TTC549 (cell line): Measurements from ENCODE around the gene GALM.
"Not testable (repeated sequence)": the region's sequence is repeated elsewhere in the genome, so short reads cannot be mapped to it uniquely, and the experiment has no call there.

Experiments used
- FAIRE-seq: peaks from 2 replicates; lab custom pipeline; 2012; peaks lifted over from hg19 to GRCh38; lab: Jason Lieb, UNC

The GALM gene

DNA sequence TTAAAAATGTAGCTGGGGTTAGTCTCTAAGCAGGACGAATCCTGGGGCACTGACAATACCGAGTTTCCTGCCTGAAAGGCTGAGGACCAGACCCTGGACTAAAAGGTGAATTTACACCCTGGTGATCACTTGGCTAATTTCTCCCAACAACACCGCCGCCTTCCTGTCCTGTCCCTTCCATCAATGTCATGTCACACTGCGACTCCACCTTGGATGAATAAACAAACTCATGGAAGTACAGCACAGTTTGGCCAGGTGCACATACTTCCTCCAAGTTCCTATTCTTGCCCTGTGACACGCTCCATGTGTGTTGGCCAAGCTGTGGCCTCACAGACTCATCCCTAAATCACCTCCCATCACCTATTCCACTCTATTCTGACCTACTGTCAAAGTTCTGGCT is 15.9 kb upstream of the GALM start:
- no peak for FAIRE-seq

DNA sequence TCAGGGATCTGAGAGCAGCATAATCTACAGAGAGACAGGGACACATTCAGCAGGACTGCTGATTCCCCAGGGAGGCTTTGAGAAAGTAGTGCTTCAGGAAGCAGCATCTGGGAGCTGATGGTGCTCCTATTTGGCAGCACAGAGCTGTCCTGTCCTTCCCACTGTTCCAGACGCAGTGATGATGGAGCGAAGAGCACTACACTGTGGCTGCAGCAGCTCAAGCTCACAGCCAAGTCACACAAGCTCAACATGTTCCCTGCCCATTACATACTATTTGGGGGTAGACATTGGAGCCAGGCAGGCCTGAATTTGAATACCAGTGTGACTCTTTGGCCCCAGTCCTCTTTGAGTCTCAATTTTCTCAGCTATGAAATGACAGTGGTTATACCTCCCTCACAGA is 15.2 kb upstream of the GALM start:
- no peak for FAIRE-seq

- FAIRE-seq = no peak
Measured at GRCh38 chr2:38652431-38653273, 13.3 kb upstream of the GALM start.

GRCh38 chr2:38653380-38653714 is 12.6 kb upstream of the GALM start:
- no peak for FAIRE-seq

GRCh38 chr2:38653715-38654527 is 12.0 kb upstream of the GALM start:
- no peak for FAIRE-seq

GRCh38 chr2:38654528-38655381 is 11.2 kb upstream of the GALM start:
- no peak for FAIRE-seq

DNA sequence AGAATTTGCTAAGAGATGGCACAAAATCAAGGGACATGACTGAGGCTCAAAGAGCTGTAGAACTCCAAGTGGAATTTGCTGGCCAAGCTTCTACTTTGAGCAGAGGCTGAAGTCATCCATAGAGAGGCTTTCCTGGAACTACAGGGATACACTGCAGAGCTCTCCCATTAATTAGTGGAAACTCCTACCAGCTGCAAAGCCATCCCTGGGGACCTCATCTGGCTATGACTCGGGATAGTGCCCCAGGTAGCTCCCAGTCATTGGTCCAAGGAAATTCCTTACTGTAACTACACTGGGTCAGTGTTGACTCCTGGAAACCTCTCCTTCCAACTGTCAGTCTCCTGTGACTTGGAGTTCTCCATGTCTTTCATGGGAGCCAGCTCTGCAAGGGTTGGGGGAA is 10.5 kb upstream of the GALM start:
- FAIRE-seq = no peak

GRCh38 chr2:38656866-38657480 is 8.9 kb upstream of the GALM start:
- no peak for FAIRE-seq

DNA sequence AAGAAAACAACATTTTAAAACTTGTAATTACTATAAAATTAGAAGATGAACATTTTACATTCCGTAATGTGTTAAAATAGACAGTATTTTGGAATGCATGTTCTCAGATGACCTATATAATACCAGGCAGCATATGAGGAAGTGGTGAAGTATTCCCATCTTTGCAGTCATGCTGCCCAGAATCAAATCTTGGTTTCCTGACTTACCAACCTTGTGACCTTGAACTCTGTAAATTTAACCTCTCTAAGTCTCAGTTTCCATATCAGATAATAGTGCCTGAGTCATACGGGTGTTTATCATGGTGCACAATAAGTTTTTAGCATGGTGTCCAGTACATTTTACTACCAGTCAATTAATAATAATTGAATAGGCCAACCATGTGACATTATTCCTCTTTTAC is 7.3 kb upstream of the GALM start:
- FAIRE-seq = no peak

- FAIRE-seq = no peak
Measured at GRCh38 chr2:38659115-38659514, 6.8 kb upstream of the GALM start.

DNA sequence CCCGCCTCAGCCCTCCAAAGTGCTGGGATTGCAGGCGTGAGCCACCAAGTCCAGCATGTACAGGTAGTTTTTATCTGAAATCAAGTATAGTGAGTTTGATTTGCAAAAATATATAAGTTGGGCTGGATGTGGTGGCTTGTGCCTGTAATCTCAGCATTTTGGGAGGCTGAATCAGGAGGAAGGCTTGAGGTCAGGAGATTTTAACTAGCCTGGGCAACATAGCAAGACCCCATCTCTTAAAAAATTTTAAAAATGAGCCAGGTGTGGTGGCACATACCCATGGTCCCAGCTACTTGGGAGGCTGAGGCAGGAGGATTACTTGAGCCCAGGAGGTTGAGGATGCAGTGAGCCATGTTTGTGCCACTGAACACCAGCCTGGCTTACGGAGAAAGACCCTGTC is 5.6 kb upstream of the GALM start:
- no peak for FAIRE-seq

- FAIRE-seq = no peak
Measured at GRCh38 chr2:38661306-38661705, 4.6 kb upstream of the GALM start.

DNA sequence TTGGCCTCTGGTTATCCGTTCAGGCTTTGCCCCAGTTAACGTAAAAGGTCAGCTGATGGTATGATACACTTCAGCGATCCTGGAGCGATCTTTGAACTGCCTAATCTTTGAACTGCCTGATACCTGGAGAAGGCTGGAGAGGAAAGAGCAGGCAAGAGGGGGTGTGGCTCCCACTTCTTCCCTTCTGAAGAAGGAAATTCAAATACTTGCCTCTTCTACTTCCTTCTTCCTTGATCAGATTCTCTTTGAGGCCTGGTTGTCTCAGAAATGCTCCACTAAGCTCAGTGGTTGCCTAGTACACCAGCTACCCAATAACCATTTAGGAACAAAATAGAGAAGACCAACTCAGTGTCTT is 619 bp downstream of the GALM start:
- no peak for FAIRE-seq

GRCh38 chr2:38668092-38668491 is 2.2 kb downstream of the GALM start:
- no peak for FAIRE-seq

- no peak for FAIRE-seq
Measured at GRCh38 chr2:38668779-38669479, 3.0 kb downstream of the GALM start.

DNA sequence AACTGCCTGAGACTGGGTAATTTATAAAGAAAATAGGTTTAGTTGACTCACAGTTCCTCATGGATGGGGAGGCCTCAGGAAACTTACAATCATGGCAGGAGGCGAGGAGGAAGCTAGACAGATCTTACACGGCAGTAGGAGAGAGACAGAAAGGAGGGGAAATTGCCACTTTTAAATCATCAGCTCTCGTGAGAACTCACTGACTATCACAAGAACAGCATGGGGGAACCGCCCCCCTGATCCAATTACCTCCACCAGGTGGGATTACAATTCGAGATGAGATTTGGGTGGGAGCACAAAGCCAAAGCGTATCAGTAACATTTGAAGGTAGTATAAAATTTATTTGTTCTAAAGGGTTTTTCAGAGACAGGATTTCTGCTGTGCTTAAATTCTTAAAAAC is 5.4 kb downstream of the GALM start:
- FAIRE-seq = no peak

- no peak for FAIRE-seq
Measured at GRCh38 chr2:38671946-38672345, 6.0 kb downstream of the GALM start.

DNA sequence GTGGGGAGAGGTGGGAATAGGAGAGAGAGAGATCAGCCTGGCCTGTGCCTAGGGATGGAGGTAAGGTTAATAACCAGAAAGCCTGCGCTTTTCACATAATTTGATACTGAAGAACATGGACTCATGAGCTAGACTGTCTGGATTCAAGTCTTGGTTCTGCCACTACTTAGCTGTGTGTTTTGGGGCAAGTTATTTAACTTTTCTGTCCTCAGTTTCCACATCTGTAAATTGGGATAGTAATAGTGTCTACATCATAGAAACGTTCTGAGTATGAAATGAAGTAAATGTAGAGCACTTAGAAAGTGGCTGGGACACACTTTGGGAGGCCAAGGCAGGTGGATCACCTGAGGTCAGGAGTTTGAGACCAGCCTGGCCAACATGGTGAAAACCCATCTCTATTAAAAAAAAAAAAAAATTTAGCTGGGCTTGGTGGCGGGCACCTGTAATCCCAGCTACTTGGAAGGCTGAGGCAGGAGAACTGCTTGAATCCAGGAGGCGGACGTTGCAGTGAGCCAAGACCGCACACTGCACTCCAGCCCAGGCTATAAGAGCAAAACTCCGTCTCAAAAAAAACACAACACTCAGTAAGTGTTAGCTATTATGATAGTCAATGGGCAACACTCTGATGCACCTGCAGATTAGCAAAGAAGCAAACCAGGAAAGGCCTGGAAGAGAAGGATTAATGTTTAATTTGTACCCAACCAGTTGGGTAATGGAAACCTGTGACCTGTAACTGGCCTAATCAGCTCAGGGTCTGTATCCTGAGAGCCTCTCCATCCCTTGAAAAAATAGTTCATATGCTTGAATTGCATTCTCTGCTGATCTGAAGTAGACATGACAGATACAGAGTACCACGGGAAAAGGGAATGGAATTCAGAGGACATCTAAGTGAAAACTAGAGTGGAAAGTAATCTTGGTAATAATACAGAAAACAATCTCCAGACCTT is 6.8 kb downstream of the GALM start:
- no peak for FAIRE-seq

GRCh38 chr2:38676681-38677080 is 10.8 kb downstream of the GALM start:
- no peak for FAIRE-seq

GRCh38 chr2:38680868-38681267 is 15.0 kb downstream of the GALM start:
- not testable (repeated sequence) for FAIRE-seq
